HG03175 (cell line): ENCODE measurements around the gene CTIF.

Experiments used
- ATAC-seq: cut with Tn5 transposase; IDR thresholded peaks from one replicate; pipeline ENCODE4 v1.9.1; 2021; ENCODE audit warnings: mild to moderate bottlenecking, moderate library complexity; ENCODE audit not compliant: unreplicated experiment

Gene CTIF

DNA sequence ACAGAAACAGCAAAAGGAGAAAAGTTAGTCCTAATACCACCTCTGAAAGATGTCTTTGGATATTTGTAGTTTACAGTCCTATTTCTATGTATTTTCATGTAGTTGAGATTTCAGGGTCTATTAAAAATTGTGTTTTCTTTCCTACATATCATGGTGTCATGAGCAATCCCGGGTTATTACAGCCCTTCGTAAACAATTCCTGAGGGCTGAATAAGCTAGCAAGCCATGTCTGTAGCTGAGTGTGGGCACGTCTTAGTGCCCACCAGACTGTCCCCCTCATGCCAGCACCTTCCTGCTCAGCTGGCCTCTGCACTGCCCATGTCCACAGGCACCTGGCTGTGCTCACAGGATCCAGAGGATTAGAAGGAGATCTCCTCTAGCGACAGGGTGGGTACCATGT lies 60.6 kb downstream of the CTIF start:
- ATAC-seq = no peak

DNA sequence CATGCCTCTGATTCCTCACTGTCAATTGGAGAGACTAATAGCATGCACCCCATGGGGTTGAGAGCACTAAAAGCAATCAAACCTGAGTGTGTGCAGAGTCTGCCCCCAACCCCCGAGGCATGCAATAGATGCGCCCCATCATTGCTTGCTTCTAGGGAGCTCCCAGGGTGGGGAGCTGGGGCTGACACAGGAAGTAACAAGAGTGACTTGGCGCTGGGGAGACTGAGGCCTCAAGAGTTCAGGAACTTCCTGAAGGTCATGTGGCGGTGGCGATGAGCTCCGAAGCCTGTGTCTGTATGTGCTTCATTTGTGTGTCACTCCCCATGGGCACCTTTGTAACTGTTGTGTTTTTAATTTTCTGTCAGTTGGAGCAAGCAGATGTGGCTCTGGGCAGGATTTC lies 61.2 kb downstream of the CTIF start:
- ATAC-seq = no peak

DNA sequence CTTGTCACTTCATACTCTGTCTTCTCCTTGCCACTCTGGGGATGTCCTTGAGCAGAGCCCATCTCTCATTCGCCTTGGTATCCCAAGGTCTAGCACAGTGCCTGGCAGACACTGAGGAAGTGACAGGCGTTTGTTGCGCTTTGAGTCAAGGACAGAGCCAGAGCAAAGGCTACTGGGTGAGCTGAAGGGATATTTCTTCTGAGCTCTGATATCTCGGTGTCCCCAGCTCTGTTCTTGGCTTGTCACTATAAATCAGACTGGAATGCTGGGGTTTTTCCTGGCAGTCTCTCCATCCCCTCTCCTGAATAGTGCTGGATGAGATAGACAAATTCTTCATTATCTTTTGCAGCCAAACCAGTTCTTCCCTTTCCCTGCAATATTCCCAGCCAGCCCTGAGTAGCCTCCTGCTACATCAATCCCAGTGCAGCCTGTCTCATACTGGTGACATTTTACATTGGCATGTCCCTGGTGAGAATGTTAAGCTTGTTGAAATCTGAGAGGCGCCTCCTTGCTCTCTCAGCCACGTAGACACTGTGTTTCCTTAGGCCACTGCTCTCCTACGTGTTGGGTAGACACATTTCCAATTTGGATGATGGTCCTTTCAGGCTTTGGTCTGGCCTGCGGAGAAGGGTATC lies 61.7 kb downstream of the CTIF start:
- no peak for ATAC-seq

DNA sequence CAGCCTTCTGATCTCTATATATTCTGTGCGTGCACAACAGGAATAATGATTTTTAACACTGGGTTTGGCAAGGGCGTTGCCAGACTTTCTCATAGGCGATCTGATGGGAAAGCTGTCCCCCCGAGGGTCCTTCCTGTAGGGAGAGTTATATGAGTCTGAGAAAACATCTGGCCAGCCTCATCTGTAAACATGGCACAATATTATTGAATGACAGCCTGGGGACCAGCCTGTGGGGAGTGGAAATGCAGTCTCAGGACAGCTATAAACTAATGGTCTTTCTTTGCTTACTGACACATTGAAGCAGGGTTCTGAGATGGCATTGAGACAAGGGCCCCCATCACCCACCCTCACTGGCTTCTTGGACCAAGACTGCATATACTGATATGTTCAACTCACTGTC lies 62.5 kb downstream of the CTIF start:
- no peak for ATAC-seq

DNA sequence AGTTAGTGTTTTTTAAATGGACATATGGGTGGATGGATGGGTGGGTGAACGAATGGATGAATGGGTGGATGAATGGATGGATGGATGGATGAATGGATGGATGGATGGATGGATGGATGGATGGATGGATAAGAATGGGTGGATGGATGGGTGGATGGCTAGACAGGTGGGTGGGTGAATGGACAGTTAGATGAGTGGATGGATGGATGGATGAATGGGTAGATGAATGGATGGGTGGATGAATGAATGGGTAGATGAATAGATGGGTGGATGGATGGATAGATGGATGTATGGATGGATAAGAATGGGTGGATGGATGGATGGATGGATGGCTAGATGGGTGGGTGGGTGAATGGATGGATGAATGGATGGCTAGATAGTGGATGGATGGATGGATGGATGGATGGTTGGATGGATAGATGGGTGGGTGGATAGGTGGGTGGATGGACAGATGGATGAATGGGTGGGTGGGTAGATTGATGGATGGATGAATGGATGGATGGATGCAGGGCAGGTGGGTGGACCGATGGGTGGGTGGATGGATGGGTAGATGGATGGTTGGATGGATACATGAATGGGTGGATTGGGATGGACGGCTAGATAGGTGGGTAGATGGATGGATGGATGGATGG lies 64.0 kb downstream of the CTIF start:
- ATAC-seq = no peak

DNA sequence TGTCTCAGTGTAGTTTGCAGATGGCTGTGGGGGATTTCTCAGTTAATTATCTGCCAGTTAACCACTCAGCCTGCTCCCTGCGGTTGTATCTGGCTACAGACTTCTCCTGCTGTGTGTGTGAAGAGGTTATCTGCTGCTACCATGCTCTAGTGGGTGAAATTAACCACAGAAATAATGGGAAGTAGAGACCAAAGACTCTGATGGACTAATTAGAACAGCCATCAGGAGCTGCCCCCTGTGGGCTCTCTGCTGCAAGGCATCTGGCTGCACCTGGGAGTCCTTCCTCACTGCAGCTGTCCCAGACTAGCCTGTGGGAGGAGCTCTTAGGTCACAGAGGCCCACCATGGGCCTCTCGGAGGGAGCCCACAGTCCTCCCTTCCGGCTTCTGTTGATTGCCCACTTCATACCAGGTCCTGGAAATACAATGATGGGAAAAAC lies 66.6 kb downstream of the CTIF start:
- ATAC-seq = no peak

DNA sequence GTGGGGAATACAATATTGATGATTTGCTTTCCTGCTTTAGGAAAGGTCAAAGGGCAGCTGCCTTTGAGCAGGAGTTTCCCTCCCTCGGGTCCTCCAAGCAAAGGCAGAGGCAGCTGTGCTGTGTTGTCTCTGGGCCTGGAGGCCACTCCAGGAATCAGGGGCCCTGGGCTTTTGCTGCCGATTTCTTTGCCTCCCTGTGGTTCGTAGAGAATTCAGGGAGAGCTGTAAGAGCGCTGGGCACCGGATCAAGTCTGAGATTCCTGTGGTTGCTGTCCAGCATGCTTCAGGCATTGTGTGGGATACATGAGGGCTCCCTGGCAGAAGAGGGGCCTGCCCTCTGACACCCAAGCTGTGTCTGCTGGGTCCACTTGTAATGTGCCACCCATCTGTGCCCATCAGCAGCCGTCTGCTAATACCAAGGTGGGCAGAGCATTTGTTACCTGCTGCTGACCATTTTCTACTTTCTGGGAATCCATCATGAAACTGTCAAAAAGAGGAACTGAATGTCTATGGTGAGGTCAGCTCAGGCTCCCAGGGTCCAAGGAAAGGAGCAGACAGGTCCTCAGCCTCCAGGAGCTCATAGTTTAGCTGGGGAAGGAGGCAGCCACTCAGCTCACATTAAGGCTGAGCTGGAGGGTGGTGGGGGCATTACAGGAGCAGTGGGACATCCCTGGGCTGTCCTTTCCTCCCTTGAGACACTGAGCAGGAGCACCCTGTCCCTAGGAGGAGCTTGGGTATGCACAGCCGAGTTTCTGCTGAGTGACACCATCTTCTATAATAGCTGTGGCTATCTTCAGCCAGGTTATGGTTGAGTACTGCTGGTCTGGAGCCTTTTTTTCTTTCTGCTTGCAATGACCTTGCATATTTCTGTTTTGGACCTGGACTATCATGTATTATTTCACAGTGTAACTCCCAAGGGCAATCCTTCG lies 68.5 kb downstream of the CTIF start:
- ATAC-seq = no peak

DNA sequence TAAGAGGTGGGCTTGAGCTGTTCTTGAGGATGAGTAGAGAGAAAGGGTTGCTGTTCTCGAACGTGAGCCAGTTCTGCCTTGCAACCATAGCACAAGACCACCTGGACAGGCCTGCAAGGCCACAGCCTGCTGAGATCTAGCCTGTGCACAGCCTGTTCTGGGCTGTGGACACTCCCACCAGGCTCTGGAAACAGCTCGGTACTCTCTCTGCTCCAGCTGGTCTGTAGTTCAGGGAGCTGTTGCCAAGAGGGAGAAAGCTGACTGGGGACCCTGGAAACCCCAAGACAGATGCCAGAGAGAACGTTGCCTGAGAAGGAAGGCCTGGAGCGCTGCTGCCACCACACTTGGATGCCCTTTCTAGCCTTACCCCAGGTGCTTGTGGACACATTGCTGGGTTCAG lies 69.8 kb downstream of the CTIF start:
- ATAC-seq = no peak

DNA sequence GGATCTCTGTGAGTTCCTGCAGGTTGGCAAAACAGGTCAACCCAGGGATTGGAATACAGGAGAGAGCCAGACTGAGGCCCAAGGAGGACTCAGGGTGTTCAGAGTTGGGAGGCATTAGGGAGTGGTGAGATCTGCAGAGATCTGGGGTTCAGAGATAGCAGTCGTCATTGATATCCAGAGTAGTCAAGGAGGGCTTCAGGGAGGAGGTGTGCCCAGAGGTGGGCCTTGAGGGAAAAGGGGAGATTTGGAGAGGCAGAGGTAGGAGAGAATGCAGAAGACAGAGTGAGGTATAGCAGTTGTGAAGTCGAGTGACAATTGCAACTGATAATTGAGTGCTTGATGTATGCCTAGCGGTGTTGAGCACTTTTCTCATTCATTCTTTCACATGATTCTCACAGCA lies 70.3 kb downstream of the CTIF start:
- ATAC-seq = no peak

DNA sequence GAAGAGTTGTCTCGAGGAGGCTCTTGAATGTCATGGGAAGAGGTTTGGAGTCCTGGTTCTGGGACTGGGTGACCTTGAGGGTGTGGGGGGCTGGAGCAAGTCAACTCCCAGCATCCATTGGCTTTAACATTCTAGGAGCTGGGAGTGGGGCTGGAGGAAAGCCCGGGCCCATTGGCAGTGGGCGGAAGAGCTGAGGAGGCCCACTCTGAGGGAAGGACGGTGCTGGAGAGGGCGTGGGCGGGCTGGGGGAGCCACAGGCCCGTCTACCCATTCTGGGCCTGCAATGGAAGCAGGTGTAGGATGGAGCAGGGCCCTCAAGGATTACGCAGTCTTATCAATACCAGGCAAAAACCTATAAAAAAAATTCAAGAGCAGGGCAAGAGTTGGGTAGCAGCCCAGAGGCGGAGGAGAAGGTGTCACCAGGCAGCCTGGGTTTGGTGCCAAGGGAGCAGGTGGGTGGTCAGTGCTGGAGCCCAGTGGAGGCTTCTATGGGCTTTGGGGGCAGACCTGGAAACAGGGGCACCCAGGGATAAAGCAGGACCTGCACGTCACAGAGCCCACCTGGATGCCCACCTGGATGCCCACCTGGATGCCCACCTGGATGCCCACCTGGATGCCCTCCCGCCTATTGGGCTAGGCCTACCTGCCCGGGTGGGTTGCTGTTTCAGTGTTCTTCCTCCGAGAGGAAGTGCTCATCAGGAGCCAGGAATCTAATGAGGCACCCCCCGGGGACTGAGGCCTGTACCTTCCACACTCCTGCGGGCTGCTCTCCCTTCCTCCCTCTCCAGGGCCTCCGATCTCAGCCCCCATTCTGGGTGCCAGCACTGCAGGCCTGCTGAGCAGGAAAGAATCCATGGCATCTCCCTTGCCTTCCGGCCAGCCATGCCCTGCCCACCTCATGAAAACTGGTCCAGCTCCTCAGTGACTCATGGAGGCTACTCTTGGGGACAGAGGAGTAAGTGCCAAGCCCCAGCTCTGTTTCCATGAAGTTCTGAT lies 71.3 kb downstream of the CTIF start:
- no peak for ATAC-seq

DNA sequence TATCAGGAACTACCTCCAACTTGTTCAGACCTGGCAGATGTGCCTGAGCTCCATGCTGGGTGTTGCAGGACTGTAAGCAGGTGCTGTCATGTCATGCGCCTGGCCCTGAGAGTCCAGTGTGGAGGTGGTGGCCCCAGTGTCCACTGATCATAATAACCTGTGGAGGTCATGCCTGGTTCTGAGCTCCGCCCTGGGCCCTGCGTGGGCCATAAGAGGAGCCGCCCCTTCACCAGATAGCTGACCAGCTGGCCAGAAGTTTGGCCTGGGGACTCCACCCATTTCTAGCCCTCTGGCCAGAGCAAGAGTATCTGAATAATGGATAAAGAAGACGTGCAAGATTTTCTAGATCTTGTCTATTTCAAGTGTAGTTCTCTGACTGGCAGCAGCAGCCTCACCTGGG lies 72.4 kb downstream of the CTIF start:
- ATAC-seq = no peak

DNA sequence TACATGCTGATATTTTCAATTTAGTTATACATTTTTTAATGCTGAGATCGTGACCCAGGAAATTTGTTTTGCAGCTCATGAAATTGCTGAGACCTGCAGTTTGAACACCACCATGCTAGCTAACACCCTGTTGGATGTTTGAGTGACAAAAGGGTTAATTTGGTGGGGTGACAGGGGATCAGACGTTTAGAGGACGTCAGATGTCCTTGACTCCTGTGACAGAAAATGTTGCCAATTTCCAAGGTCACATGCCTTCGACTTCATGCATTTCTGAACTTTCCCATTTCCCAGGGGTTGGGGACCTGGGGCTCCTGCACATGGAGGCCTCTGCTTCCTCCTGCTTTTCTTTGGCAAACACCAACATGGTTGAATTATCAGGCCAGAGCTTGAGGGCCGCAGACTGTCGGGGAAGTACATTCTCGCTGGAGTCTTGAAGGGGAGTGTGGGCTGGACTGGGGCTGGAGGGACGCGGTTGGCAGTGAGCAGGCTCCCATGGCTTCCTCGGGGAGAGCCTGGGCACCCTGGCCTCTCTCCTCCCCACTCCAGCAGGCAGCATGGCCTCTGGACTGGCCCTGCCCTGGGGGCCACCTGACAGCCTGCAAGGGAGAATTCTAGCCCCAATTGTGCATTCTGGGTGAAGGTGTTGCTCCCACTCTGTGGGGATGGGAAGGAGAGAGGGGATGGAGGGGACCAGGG lies 73.1 kb downstream of the CTIF start:
- no peak for ATAC-seq

DNA sequence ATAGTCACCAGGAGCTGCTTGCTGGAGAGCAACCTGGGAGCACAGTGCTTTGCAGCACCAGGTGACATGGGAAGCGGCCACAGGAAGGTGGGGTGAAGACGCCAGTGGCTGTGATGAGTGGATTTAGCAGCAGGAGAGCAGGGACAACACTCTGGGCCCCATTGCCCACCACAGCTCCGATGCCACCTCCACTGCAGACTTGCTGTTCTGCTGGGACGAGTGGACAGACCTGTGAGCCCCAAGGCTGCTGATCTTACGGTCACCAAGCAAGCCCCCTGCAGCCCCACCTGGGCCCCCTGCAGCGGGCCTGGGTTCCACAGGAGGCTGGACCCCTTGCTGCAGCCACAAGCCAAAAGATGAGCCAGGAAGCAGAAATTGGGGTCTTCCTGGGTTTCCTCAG lies 73.7 kb downstream of the CTIF start:
- no peak for ATAC-seq

DNA sequence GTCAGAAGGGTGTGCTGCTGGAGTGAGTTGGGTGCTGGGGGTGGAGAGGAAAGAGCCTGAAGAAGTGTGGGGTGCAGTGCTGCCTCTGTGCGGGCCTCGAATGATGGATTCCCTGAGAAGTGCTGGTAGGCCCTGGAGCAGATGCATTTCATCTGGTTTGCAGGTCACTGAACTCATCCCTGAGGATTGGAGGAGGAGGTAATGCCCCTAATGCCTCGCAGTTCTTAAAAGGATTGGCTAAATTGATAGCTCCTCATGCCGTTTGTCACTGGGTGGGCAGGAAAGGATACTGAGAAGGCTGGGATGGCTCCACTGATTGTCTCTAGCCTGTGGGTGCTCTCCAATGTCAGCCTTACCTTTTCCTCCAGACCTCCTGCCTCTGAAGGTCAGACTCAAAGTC lies 74.1 kb downstream of the CTIF start:
- no peak for ATAC-seq

DNA sequence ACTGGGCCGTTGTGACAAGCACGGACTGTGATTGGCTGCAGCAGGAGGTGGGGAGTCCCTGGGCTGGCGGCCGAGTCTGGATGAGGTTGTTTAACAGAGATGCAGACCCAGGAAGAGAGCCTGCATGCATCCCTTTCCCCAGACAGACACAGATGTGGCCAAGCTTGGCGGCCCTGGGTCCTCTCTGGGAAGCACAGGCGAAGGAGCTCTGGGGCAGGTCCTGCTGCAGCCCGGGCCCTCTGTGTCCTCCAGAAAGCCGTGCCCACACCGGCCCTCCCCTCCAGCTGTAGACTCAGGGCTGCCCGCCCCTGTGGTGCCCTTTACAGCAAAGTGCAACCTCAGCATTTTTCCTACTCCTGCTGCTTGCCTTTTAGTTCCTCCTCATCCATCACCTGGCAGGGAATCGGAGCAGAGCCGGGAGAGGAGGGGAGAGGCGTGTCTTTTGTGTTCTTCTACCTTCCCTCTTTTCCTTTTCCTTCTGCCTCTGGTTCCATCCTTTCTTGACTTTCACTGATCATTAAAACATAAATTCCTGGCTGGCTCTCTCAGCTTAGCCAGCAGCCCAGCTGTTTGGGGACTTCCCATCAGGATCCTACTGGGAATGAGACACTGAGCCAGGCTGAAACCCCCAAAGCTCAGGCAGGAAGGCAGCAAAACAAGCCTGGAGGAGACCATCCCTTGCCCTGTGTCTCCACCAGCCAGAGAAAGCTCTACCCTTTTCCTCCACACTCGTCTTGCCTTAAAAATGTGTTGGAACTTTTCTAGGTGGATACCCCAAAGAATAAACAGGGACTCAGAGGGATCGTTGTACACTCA lies 75.0 kb downstream of the CTIF start:
- no peak for ATAC-seq

DNA sequence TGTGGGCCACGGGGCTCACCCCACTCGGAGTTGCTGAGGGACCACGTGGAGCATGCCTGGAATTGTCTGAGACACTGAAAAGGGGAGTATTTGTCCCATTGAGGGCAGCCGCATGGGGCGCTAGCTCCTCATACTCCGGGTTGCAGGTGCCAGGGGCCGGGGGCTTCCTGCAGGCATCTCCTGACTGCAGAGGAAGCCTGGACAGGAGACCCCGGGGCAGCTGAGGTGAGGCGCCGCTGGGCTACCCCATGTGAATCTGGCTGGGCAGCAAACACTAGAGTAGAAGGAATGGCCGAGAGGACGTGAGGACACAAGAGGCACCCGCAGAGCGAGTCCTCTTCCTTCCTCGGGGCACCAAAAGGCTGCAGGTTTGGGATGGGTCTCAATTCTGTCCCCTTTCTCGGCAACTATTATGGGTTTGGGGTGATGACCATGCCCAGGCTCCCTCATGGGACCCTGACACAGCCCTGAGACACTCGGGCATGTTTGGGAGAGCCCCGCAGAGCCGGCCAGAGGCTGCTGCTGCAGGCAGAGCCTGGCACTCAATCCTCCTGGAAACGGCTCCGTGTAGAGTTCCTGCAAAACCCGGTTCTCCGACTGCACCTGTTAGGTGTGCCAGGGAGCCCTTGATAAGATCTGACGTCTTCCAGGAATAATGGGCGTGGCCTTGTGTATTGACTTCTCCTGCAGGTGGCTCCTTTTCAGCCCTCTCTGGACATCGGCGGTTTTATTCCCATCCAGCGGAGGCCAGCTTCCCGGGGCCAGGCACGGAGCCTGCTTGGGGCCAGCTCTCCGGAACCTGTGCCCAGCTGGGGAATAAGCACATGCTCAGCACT lies 77.0 kb downstream of the CTIF start:
- ATAC-seq = no peak

DNA sequence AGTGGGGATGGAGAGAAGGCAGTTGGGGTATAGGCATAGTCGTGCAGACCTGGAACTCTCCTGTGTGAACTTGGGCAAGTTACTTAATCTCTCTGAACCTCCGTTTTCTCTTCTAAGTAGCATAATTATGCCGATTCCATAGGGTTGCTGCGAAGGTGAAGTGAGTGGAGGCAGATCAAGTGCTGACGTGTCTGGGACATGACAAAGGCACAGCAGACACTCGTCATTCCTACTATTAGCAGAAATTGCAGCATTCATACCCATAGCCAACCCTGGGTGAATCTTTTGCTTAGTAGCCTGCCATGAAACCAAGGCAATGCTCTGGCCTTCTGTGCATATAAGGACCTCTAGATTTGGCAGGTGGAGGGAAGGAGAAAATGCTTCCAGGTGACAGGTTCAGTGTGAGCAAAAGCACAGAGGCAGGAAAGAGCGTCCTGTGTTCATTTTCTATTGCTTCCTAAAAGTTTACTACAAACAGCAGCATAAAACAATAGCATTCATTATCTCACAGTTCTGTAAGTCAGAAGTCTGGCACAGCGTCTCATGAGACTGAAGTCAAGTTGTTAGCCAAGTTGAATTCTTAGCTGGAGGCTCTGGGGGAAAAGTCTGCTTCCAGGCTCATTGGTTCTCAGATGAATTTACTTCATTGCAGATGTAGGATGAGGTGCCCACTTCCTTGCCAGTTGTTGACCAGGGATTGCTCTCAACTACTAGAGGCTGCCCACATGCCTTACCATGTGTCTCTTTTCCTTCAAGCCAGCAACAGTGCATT lies 77.8 kb downstream of the CTIF start:
- no peak for ATAC-seq
